GM20000 (cell line): ENCODE data around the gene ASL.
"Not testable (repeated sequence)": the region's sequence is repeated elsewhere in the genome, so short reads cannot be mapped to it uniquely, and the experiment has no call there.

ENCODE experiments used
- DNase-seq: peaks from one replicate; pipeline ENCODE4 v3.0.0; 2012; ENCODE audit warnings: low spot score
- CTCF ChIP-seq: IDR thresholded peaks from 2 replicates; pipeline ENCODE4 v1.5.1; 2012; ENCODE audit warnings: mild to moderate bottlenecking, control low read depth; ENCODE audit errors: extremely low read depth, missing control alignments

The ASL gene

GRCh38 chr7:66055321-66055956 lies 20.2 kb upstream of the ASL start:
- no peak for TF ChIP-seq CTCF
- no peak for DNase-seq

- DNase-seq, result no peak
- no peak for TF ChIP-seq CTCF
These were observed 14.8 kb upstream of the ASL start for GRCh38 chr7:66060796-66061195.

DNA sequence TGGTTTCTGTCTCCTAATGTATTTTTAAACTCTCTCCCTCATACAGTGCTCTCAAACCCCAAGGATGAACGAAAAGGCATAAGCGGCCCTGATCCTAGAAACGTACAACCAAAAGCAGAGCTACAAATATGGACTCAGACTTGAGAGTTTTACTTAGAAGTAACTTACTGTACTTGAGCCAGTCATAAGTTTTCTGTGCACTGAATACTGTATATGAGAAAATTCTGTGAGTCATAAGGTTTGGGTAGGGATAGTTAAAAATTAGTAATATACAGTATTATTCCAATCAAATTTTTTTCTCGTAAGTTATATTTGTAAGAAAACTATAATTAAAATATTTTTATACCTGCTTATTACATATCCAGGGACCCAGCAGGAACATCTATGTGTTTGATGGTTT lies 5.9 kb upstream of the ASL start:
- DNase-seq, result no peak
- no peak for TF ChIP-seq CTCF

DNA sequence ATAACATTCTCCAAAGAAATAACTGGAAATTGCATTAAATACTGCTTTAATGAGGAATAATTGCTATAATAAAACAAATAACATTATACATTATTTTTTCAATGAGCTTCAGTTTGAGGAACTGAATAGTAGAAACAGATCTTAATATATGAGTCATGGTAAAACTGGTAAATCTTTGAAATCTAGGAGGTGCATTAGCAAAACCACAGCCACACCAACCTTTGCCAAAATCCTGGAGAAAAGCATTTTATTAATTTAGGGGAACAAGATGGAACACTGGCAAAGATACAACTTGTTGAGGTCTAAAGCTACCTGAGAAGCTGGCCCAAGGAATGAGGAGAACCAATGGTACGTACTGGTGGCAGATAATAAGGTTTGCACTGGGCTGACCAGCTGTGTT lies 5.4 kb upstream of the ASL start:
- DNase-seq, result no peak
- TF ChIP-seq CTCF, result no peak

- DNase-seq, result not testable (repeated sequence)
These were observed 3.4 kb upstream of the ASL start for GRCh38 chr7:66072208-66072607.

- TF ChIP-seq CTCF, result no peak
- DNase-seq, result no peak
These were observed 1.1 kb downstream of the ASL start for GRCh38 chr7:66076462-66077329.

GRCh38 chr7:66078067-66078466 lies 2.4 kb downstream of the ASL start:
- TF ChIP-seq CTCF, result no peak
- no peak for DNase-seq
